ENCODE results near the gene NFATC3. TPM values are rescaled to one million over a fixed set of nuclear protein-coding genes. Genes with fewer than 3 reads are reported as not detected.

The NFATC3 gene
- total RNA-seq, 2 donors from 2014 or later, result 15.5 to 19.5 TPM

DNA sequence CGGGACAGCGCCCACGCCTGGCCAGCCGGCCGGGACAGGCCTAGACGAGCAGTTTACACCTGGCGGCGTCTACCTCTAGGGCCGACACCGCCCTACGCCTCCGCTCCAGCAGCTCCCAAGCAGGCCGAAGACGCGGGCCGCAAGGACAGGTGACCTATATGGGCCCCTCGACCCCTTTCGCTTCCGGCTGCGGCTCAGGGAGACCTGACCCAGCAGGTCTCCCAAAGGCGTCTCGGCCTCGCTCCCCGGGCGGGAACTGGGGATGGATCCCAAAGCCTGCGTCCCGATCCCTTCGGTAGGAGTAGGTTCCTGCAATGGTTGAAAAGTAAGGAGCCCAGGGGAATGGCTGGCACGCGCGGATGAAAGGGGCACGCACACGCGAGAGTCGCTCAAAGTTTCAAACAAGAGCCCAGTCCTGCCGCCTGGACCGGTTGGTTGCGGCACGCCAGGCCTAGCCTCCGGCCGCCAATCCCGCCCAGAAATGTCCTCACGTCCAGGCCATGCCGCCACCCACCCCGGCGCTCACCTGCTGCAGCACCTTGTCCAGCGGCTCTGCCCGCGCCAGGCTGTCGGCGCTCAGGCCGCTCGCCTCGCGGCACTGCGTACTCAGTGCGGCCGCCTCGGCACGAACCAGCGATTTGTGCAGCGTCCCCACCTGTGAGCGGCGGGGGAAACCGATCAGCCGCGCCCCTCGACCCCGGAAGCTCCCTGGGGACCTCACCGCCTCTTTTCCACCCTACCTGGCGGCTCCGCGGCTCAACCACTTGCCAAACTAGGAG is 150.1 kb downstream of the NFATC3 start:
- Histone ChIP-seq H3K27me3 (no peaks in the 10 kb centered on the region), H3K4me3 (peak overlapping the region; percentile 23 to 39), H3K36me3 (replicated peaks in 1 of 2; ENCODE audit: insufficient read depth in 1 of 2, low read depth in 2 of 2) (peaks cover 7 to 25% of the 10 kb centered on the region in 2 donors), H3K27ac (peak overlapping the region; percentile 98 to 99 (median 99)), H3K9me3 (no peaks in the 10 kb centered on the region), H3K4me1 (peaks cover 53% of the 10 kb centered on the region)
- TF ChIP-seq, protein P1, sequence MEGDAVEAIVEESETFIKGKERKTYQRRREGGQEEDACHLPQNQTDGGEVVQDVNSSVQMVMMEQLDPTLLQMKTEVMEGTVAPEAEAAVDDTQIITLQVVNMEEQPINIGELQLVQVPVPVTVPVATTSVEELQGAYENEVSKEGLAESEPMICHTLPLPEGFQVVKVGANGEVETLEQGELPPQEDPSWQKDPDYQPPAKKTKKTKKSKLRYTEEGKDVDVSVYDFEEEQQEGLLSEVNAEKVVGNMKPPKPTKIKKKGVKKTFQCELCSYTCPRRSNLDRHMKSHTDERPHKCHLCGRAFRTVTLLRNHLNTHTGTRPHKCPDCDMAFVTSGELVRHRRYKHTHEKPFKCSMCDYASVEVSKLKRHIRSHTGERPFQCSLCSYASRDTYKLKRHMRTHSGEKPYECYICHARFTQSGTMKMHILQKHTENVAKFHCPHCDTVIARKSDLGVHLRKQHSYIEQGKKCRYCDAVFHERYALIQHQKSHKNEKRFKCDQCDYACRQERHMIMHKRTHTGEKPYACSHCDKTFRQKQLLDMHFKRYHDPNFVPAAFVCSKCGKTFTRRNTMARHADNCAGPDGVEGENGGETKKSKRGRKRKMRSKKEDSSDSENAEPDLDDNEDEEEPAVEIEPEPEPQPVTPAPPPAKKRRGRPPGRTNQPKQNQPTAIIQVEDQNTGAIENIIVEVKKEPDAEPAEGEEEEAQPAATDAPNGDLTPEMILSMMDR (IDR thresholded peaks at IDR 0.05), result peak in 4 of 7 experiments; percentile 13 to 30 (median 15)
- TF ChIP-seq POLR2A (IDR thresholded peaks at IDR 0.05), result peak in 2 of 3 donors; percentile 59 to 86
- intact Hi-C loops (cut with DNase I), result loop anchor here (10.0 kb wide), 1 partner anchor 170 kb away; no protein-coding TSS in a partner anchor
- ATAC-seq, result peak; percentile 28
- DNase-seq, result peak; percentile 75 to 84 (median 78)
- WGBS, 2 donors, result 7 to 16% methylated on average over 24 to 73 of the region's 73 CpGs

DNA sequence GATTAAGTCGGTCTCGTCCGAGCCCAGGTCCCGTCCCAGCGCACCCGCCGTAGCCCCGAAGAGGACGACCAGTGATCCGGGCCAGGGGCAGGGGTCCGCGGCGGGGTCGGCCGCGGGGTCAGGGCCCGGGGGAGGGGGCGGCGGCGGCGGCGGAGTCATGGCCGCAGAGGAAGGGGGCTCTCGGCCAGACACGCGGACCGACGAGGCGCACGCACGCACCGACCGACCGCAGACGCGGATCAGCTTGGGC is 150.6 kb downstream of the NFATC3 start, which contains the start of gene ESRP2:
ESRP2 (minus strand) TSS at position 241 of the 250 bp plus-strand sequence; CDS start at position 159, 82 bp downstream.
- peaks cover 53% of the 10 kb centered on the region for H3K4me1 ChIP-seq
- DNase-seq, result no peak

DNA sequence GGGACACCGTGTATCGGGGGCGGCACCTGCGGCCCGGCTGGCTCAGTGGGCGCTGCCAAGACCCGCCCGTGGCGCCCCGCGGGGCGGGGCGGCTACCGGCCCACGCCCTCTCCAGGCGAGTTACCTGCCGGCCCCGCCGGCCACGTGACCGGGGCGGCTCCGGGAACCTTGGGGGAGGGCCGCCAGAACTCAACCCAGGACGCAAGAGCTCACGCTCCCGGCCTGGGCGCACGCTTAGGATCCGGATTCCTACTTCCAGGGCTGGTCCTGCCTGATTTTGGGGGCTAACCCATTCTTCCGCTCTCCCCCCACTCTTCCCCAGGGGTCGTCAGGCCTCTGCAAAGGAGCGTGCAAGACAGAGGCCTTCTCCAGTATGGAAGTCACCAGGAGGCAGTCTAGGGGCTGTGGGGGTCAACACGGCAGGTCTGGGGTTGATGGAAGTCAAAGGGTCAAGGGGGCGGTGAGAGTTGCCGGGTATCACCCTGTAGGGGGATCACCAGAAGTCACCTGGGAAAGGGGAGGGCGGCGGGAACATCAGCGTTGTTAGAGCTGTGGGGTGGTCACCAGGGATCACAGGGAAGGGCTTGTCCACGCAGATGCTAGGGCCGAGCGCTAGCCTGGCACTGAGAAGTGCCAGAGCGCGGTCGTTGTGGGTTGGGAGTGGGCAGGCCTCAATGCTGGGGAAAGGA is 151.1 kb downstream of the NFATC3 start:
- WGBS, 2 donors, result 6 to 7% methylated on average over 9 to 44 of the region's 45 CpGs

More for the DNA sequence above, 150.6 kb downstream of the NFATC3 start, which contains the start of gene ESRP2:
- no peak for ATAC-seq
- Histone ChIP-seq H3K9me3 (no peaks in the 10 kb centered on the region), H3K27ac (peak within 1 kb of the TSS; percentile 98 to 99 (median 99)), H3K27me3 (no peaks in the 10 kb centered on the region), H3K36me3 (replicated peaks in 1 of 2; ENCODE audit: insufficient read depth in 1 of 2, low read depth in 2 of 2) (peaks cover 7 to 22% of the 10 kb centered on the region in 2 donors), H3K4me3 (peak within 1 kb of the TSS; percentile 23 to 39)
- intact Hi-C loops (cut with DNase I), result loop anchor here (10.0 kb wide), 1 partner anchor 171 kb away; no protein-coding TSS in a partner anchor
- 1% methylated on average over 36 of the region's 36 CpGs; no CpG with 5 or more reads in 1 of the 2 donors for WGBS, 2 donors
- peak in 2 of 3 donors; percentile 62 to 79 for TF ChIP-seq POLR2A (IDR thresholded peaks at IDR 0.05)
- TF ChIP-seq, protein P1 (IDR thresholded peaks at IDR 0.05), result no peak

DNA sequence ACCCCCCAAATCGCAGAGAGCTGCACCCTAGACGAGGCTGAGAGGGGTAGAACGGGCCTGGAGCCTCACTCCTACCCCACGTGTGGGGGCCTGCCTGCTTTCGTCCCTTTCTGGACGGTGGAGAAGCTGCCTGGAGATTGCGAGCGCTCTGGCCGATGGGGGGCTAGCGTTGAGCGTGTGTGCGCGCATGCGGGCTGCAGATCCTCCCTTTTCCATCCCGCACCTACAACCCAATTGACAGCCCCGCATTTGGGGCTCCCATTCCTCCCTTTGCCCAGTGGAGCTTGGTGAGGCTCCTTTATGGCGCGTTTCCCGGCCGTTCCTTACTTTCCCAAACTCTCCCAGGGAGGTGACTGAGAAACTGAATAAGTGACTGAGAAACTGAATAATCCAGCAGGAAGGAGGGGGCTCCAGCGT is 151.7 kb downstream of the NFATC3 start:
- no peak for TF ChIP-seq POLR2A (IDR thresholded peaks at IDR 0.05)
- TF ChIP-seq, protein P1 (IDR thresholded peaks at IDR 0.05), result no peak
- peaks cover 53% of the 10 kb centered on the region for H3K4me1 ChIP-seq
- 11 to 12% methylated on average over 12 to 21 of the region's 21 CpGs for WGBS, 2 donors
- ATAC-seq, result no peak
- H3K36me3 ChIP-seq (replicated peaks in 1 of 2; ENCODE audit: insufficient read depth in 1 of 2, low read depth in 2 of 2), result peaks cover 7 to 11% of the 10 kb centered on the region in 2 donors
- no peaks in the 10 kb centered on the region for H3K27me3 ChIP-seq
- DNase-seq, result peak in 1 of 4 donors; percentile 40
- intact Hi-C loops (cut with DNase I), result loop anchor here (10.0 kb wide), 1 partner anchor 172 kb away; no protein-coding TSS in a partner anchor
- H3K4me3 ChIP-seq, result peak overlapping the region; percentile 12 to 13
- no peaks in the 10 kb centered on the region for H3K9me3 ChIP-seq
- H3K27ac ChIP-seq, result peak overlapping the region; percentile 98 to 99 (median 99)

More for the DNA sequence above, 151.1 kb downstream of the NFATC3 start:
- intact Hi-C loops (cut with DNase I), result loop anchor here (10.0 kb wide), 1 partner anchor 171 kb away; no protein-coding TSS in a partner anchor
- TF ChIP-seq POLR2A (IDR thresholded peaks at IDR 0.05), result peak; percentile 90 to 99 (median 96)
- TF ChIP-seq, protein P1 (IDR thresholded peaks at IDR 0.05), result peak in 1 of 7 experiments; percentile 10
- ATAC-seq, result peak; percentile 60
- H3K36me3 ChIP-seq (replicated peaks in 1 of 2; ENCODE audit: insufficient read depth in 1 of 2, low read depth in 2 of 2), result peaks cover 7 to 17% of the 10 kb centered on the region in 2 donors
- peak overlapping the region; percentile 13 to 23 for H3K4me3 ChIP-seq
- peak; percentile 94 to 96 (median 95) for DNase-seq
- no peaks in the 10 kb centered on the region for H3K27me3 ChIP-seq
- no peaks in the 10 kb centered on the region for H3K9me3 ChIP-seq
- peak overlapping the region; percentile 98 to 99 (median 99) for H3K27ac ChIP-seq
- H3K4me1 ChIP-seq, result peaks cover 53% of the 10 kb centered on the region

Data from body of pancreas (tissue), 4 donors.